ENCODE results near the gene PCDHB8. TPM values are rescaled to one million over a fixed set of nuclear protein-coding genes. Genes with fewer than 3 reads are reported as not detected.
"Not testable (repeated sequence)": the region's sequence is repeated elsewhere in the genome, so short reads cannot be mapped to it uniquely, and the experiment has no call there.

The PCDHB8 gene
- polyA plus RNA-seq, 3 donors, result not detected

GRCh38 chr5:141180313-141180712, 2.7 kb downstream of the PCDHB8 start:
- Mint-ChIP-seq H3K36me3 (no peaks in the 10 kb centered on the region), H3K27me3 (ENCODE audit: low read depth in 3 of 3) (peaks cover 4 to 29% (median 12%) of the 10 kb centered on the region in 3 donors), H3K9me3 (peaks cover 12 to 37% (median 32%) of the 10 kb centered on the region in 7 donors), H3K27ac (no peak overlapping the region), H3K4me3 (no peak overlapping the region), H3K4me1 (no peaks in the 10 kb centered on the region)
- no peak overlapping the region for H2AFZ ChIP-seq (ENCODE audit: insufficient read depth, low read depth, low read length, poor library complexity, severe bottlenecking)
- H3K4me1 ChIP-seq (ENCODE audit: control insufficient read depth in 1 of 2, insufficient read depth in 2 of 2, low read length in 2 of 2), result no peaks in the 10 kb centered on the region
- no peaks in the 10 kb centered on the region for H3K36me3 ChIP-seq (replicated peaks in 1 of 2; ENCODE audit: control insufficient read depth in 1 of 2, insufficient read depth in 2 of 2, low read length in 2 of 2)
- no peak for TF ChIP-seq CTCF (IDR thresholded peaks at IDR 0.05)
- H3K9ac ChIP-seq (ENCODE audit: insufficient read depth, low read length, poor library complexity, severe bottlenecking), result no peak overlapping the region
- DNase-seq, result no peak
- H3K79me2 ChIP-seq (ENCODE audit: insufficient read depth, low read length), result no peaks in the 10 kb centered on the region
- H4K20me1 ChIP-seq (ENCODE audit: insufficient read depth, low read length), result no peaks in the 10 kb centered on the region
- peaks cover 43 to 55% of the 10 kb centered on the region in 2 donors for H3K9me3 ChIP-seq (replicated peaks in 1 of 2; ENCODE audit: control insufficient read depth in 1 of 2, insufficient read depth in 1 of 2, low read length in 2 of 2)
- no CpG with 5 or more reads among the region's 1 CpG for WGBS (ENCODE audit: insufficient coverage)
- H3K4me3 ChIP-seq (replicated peaks in 1 of 3; ENCODE audit: low read depth in 2 of 3, low read length in 3 of 3), result no peak overlapping the region
- no peak overlapping the region for H3K27ac ChIP-seq (ENCODE audit: low read depth in 1 of 2, low read length in 2 of 2)
- H3K27me3 ChIP-seq (ENCODE audit: control insufficient read depth in 2 of 2, insufficient read depth in 2 of 2, low read length in 2 of 2), result peaks cover 8 to 20% of the 10 kb centered on the region in 2 donors
- H3K4me2 ChIP-seq (replicated peaks; ENCODE audit: extremely low read depth, low read length, poor library complexity, severe bottlenecking), result no peak overlapping the region
- intact Hi-C loops (cut with micrococcal nuclease), result no loop called here

GRCh38 chr5:141182248-141182647, 4.7 kb downstream of the PCDHB8 start, which contains the start of gene PCDHB16:
Gene PCDHB16, plus strand, starts transcription at chr5:141182387. Its CDS starts 173 bp downstream, at chr5:141182560.
- no peak within 1 kb of the TSS for H3K27ac ChIP-seq (ENCODE audit: low read depth in 1 of 2, low read length in 2 of 2)
- Mint-ChIP-seq H3K4me3 (no peak within 1 kb of the TSS), H3K4me1 (no peaks in the 10 kb centered on the region), H3K9me3 (peaks cover 12 to 45% (median 37%) of the 10 kb centered on the region in 7 donors), H3K36me3 (no peaks in the 10 kb centered on the region), H3K27me3 (ENCODE audit: low read depth in 3 of 3) (peaks cover 4 to 30% (median 14%) of the 10 kb centered on the region in 3 donors), H3K27ac (no peak within 1 kb of the TSS)
- intact Hi-C loops (cut with micrococcal nuclease), result no loop called here
- no peaks in the 10 kb centered on the region for H3K79me2 ChIP-seq (ENCODE audit: insufficient read depth, low read length)
- H3K9ac ChIP-seq (ENCODE audit: insufficient read depth, low read length, poor library complexity, severe bottlenecking), result no peak within 1 kb of the TSS
- no peaks in the 10 kb centered on the region for H3K36me3 ChIP-seq (replicated peaks in 1 of 2; ENCODE audit: control insufficient read depth in 1 of 2, insufficient read depth in 2 of 2, low read length in 2 of 2)
- DNase-seq, result no peak
- TF ChIP-seq CTCF (IDR thresholded peaks at IDR 0.05), result no peak
- no peaks in the 10 kb centered on the region for H3K4me1 ChIP-seq (ENCODE audit: control insufficient read depth in 1 of 2, insufficient read depth in 2 of 2, low read length in 2 of 2)
- H4K20me1 ChIP-seq (ENCODE audit: insufficient read depth, low read length), result no peaks in the 10 kb centered on the region
- peaks cover 46 to 53% of the 10 kb centered on the region in 2 donors for H3K9me3 ChIP-seq (replicated peaks in 1 of 2; ENCODE audit: control insufficient read depth in 1 of 2, insufficient read depth in 1 of 2, low read length in 2 of 2)
- peaks cover 6 to 22% of the 10 kb centered on the region in 2 donors for H3K27me3 ChIP-seq (ENCODE audit: control insufficient read depth in 2 of 2, insufficient read depth in 2 of 2, low read length in 2 of 2)
- WGBS (ENCODE audit: insufficient coverage), result 17% methylated on average over 13 of the region's 13 CpGs
- no peak within 1 kb of the TSS for H2AFZ ChIP-seq (ENCODE audit: insufficient read depth, low read depth, low read length, poor library complexity, severe bottlenecking)
- H3K4me3 ChIP-seq (replicated peaks in 1 of 3; ENCODE audit: low read depth in 2 of 3, low read length in 3 of 3), result no peak within 1 kb of the TSS
- H3K4me2 ChIP-seq (replicated peaks; ENCODE audit: extremely low read depth, low read length, poor library complexity, severe bottlenecking), result no peak within 1 kb of the TSS

GRCh38 chr5:141184117-141184855, 6.7 kb downstream of the PCDHB8 start:
- DNase-seq; H3K27ac ChIP-seq (ENCODE audit: low read depth in 1 of 2, low read length in 2 of 2); H3K9ac ChIP-seq (ENCODE audit: insufficient read depth, low read length, poor library complexity, severe bottlenecking); H3K4me3 ChIP-seq (replicated peaks in 1 of 3; ENCODE audit: low read depth in 2 of 3, low read length in 3 of 3); H4K20me1 ChIP-seq (ENCODE audit: insufficient read depth, low read length); intact Hi-C loops (cut with micrococcal nuclease); H3K79me2 ChIP-seq (ENCODE audit: insufficient read depth, low read length); H3K36me3 ChIP-seq (replicated peaks in 1 of 2; ENCODE audit: control insufficient read depth in 1 of 2, insufficient read depth in 2 of 2, low read length in 2 of 2); H3K4me2 ChIP-seq (replicated peaks; ENCODE audit: extremely low read depth, low read length, poor library complexity, severe bottlenecking); H3K27ac Mint-ChIP-seq; H3K36me3 Mint-ChIP-seq; H2AFZ ChIP-seq (ENCODE audit: insufficient read depth, low read depth, low read length, poor library complexity, severe bottlenecking); H3K4me1 Mint-ChIP-seq; H3K4me1 ChIP-seq (ENCODE audit: control insufficient read depth in 1 of 2, insufficient read depth in 2 of 2, low read length in 2 of 2): not testable (repeated sequence)
- Mint-ChIP-seq H3K27me3 (ENCODE audit: low read depth in 3 of 3) (peaks cover 11 to 45% (median 28%) of the 10 kb centered on the region in 3 donors), H3K9me3 (peaks cover 16 to 58% (median 50%) of the 10 kb centered on the region in 7 donors), H3K4me3 (peak overlapping the region in 1 of 2 donors; percentile 57)
- H3K9me3 ChIP-seq (replicated peaks in 1 of 2; ENCODE audit: control insufficient read depth in 1 of 2, insufficient read depth in 1 of 2, low read length in 2 of 2), result peaks cover 43 to 47% of the 10 kb centered on the region in 2 donors
- peaks cover 0 to 29% of the 10 kb centered on the region in 2 donors for H3K27me3 ChIP-seq (ENCODE audit: control insufficient read depth in 2 of 2, insufficient read depth in 2 of 2, low read length in 2 of 2)
- WGBS (ENCODE audit: insufficient coverage), result 30% methylated on average over 27 of the region's 69 CpGs
